ENCODE results near the gene LCN9.
"Not testable (repeated sequence)": the region's sequence is repeated elsewhere in the genome, so short reads cannot be mapped to it uniquely, and the experiment has no call there.

The LCN9 gene

GRCh38 chr9:135618866-135619598 lies 44.1 kb upstream of the LCN9 start:
- H3K4me3 ChIP-seq: no peak overlapping the region
- H3K9me3 ChIP-seq: no peaks in the 10 kb centered on the region
- H3K27ac ChIP-seq: no peak overlapping the region
- H4K20me1 ChIP-seq: no peaks in the 10 kb centered on the region; the same call in 1 of the 2 replicates
- 0 out of 2 replicates have a peak, but pooled peaks cover 8% of the 10 kb centered on the region for H3K4me1 ChIP-seq
- H3K27me3 ChIP-seq: no peaks in the 10 kb centered on the region
- H3K9ac ChIP-seq: no peak overlapping the region
- no peak for TF ChIP-seq Cebpa-rat (IDR thresholded peaks at IDR 0.05)
- H3K4me2 ChIP-seq: no peak overlapping the region
- H3K36me3 ChIP-seq: no peaks in the 10 kb centered on the region

DNA sequence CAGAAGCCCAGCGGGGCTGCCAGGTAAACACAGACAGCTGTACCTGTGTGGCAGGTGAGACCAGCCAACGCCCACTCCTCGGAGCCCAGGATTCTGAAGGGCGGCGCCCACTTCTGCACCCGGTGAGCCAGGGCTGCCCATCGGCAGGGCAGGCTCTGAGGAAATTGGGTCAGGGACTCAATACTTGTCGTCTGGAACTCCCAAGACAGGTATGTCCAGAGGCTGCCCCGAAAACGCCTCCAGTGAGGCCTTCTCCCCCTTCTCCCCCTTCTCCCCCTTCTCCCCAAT lies 43.6 kb upstream of the LCN9 start:
- Histone ChIP-seq H4K20me1 (no peaks in the 10 kb centered on the region; the same call in 1 of the 2 replicates), H3K4me3 (no peak overlapping the region), H3K4me1 (0 out of 2 replicates have a peak, but pooled peaks cover 8% of the 10 kb centered on the region), H3K4me2 (no peak overlapping the region), H3K36me3 (no peaks in the 10 kb centered on the region), H3K27me3 (no peaks in the 10 kb centered on the region), H3K27ac (no peak overlapping the region), H3K9me3 (no peaks in the 10 kb centered on the region), H3K9ac (no peak overlapping the region)
- TF ChIP-seq Cebpa-rat (IDR thresholded peaks at IDR 0.05): no peak

- H3K36me3 ChIP-seq: no peaks in the 10 kb centered on the region
- H3K4me1 ChIP-seq: 0 out of 2 replicates have a peak, but pooled peaks cover 2% of the 10 kb centered on the region
- H3K9ac ChIP-seq: no peak overlapping the region
- no peaks in the 10 kb centered on the region for H3K27me3 ChIP-seq
- no peak overlapping the region for H3K4me3 ChIP-seq
- no peaks in the 10 kb centered on the region; the same call in 1 of the 2 replicates for H4K20me1 ChIP-seq
- TF ChIP-seq Cebpa-rat (IDR thresholded peaks at IDR 0.05): no peak
- H3K9me3 ChIP-seq: no peaks in the 10 kb centered on the region
- H3K4me2 ChIP-seq: no peak overlapping the region
- H3K27ac ChIP-seq: no peak overlapping the region
Measured at GRCh38 chr9:135620558-135620957, 42.6 kb upstream of the LCN9 start.

DNA sequence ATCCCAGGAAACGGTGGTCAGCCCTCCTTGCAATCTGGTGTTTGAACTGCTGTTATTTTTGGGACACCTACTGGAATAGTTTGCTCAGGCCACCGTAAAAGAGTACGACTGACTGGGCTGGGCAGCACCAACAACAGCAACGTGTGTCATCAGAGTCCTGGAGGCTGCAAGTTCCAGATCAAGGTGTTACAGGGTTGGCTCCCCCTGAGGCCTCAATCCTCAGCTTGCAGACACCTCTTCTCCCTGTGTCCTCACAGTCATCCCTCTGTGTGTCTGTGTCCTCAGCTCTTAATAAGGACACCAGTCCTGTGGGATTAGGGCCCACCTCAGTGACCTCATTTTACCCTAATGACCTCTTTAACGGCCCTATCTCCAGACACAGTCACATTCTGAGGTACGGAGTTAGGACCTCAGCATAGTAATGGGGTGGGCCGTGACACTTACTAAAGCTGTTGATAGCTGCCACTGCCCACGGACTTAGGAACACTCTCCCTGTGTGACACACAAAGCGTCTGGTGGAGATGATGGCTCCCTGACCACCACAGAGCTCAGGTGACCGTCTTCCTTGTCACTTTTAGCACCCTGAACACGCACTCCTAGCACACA lies 40.6 kb upstream of the LCN9 start:
- Histone ChIP-seq H3K27ac (no peak overlapping the region), H4K20me1 (no peaks in the 10 kb centered on the region; the same call in 1 of the 2 replicates), H3K4me2 (no peak overlapping the region)

GRCh38 chr9:135624282-135624681 lies 38.8 kb upstream of the LCN9 start:
- Histone ChIP-seq H3K27me3 (no peaks in the 10 kb centered on the region), H3K9ac (no peak overlapping the region), H4K20me1 (no peaks in the 10 kb centered on the region), H3K36me3 (no peaks in the 10 kb centered on the region), H3K4me3 (no peak overlapping the region), H3K9me3 (peaks cover 15% of the 10 kb centered on the region), H3K4me2 (no peak overlapping the region), H3K4me1 (no peaks in the 10 kb centered on the region), H3K27ac (no peak overlapping the region)
- no peak for TF ChIP-seq Cebpa-rat (IDR thresholded peaks at IDR 0.05)

More for the DNA sequence above, 40.6 kb upstream of the LCN9 start:
- no peak overlapping the region for H3K4me3 ChIP-seq
- H3K9ac ChIP-seq: no peak overlapping the region
- H3K36me3 ChIP-seq: no peaks in the 10 kb centered on the region
- no peak for TF ChIP-seq Cebpa-rat (IDR thresholded peaks at IDR 0.05)
- H3K4me1 ChIP-seq: no peaks in the 10 kb centered on the region
- peaks cover 8% of the 10 kb centered on the region for H3K9me3 ChIP-seq
- H3K27me3 ChIP-seq: no peaks in the 10 kb centered on the region

- no peaks in the 10 kb centered on the region for H3K4me1 ChIP-seq
- H3K27me3 ChIP-seq: no peaks in the 10 kb centered on the region
- H3K9me3 ChIP-seq: peaks cover 4% of the 10 kb centered on the region; the same call in 1 of the 2 replicates
- no peak overlapping the region for H3K9ac ChIP-seq
- no peak overlapping the region for H3K4me3 ChIP-seq
- H3K4me2 ChIP-seq: no peak overlapping the region
- H3K27ac ChIP-seq: no peak overlapping the region
- H4K20me1 ChIP-seq: no peaks in the 10 kb centered on the region
- H3K36me3 ChIP-seq: no peaks in the 10 kb centered on the region
- no peak for TF ChIP-seq Cebpa-rat (IDR thresholded peaks at IDR 0.05)
Measured at GRCh38 chr9:135632841-135633240, 30.3 kb upstream of the LCN9 start.

GRCh38 chr9:135636930-135637530 lies 26.1 kb upstream of the LCN9 start:
- H3K4me3 ChIP-seq, H3K4me1 ChIP-seq, H3K9me3 ChIP-seq, H3K27ac ChIP-seq, H3K4me2 ChIP-seq, H3K9ac ChIP-seq, H3K36me3 ChIP-seq, H3K27me3 ChIP-seq, H4K20me1 ChIP-seq: not testable (repeated sequence)

DNA sequence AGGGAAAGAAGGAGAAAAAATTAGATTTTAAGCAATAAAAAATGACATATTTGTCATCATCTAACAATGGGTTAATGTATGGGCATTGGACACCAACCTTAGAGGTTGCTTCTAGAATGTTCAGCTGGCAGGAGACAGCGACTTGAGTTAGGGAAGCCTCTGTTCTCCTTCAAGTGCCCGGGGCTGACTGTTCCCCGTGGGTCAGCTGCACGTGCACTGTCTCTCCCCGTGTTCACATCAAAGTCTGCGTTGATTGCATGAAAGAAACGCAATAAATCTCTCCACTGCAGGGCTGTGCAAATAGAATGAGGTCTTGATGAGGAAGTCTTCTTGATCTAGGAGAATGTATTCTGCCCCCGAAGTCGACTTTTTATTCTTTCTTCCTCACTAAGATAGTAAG lies 23.9 kb upstream of the LCN9 start, which contains the start of gene GLT6D1:
Gene GLT6D1, minus strand, starts transcription at position 345 of the 400 bp plus-strand sequence. CDS start 353 bp downstream, outside the sequence.
- Histone ChIP-seq H3K4me1 (0 out of 2 replicates have a peak, but pooled peaks cover 4% of the 10 kb centered on the region), H3K36me3 (no peaks in the 10 kb centered on the region), H4K20me1 (no peaks in the 10 kb centered on the region), H3K4me2 (no peak within 1 kb of the TSS), H3K9me3 (peaks cover 10% of the 10 kb centered on the region), H3K9ac (no peak within 1 kb of the TSS), H3K27ac (no peak within 1 kb of the TSS), H3K27me3 (no peaks in the 10 kb centered on the region), H3K4me3 (no peak within 1 kb of the TSS)
- no peak for TF ChIP-seq Cebpa-rat (IDR thresholded peaks at IDR 0.05)

DNA sequence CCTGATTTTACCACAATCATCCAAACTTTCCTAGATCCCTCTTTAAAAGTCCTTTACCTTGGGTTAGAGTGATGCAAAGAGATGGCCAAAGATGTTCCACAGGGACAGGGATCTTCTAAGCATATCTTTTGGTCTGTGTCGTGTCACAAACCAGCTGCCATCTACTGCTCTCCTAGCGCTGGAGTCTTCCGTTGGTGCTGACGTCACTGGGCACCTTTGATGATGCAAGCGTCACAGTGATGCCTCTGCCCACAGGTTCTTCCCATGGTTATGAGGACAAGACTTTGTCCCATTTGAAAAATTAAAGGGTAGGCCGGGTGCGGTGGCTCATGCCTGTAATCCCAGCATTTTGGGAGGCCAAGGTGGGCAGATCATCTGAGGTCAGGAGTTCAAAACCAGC lies 22.1 kb upstream of the LCN9 start:
- no peaks in the 10 kb centered on the region for H3K27me3 ChIP-seq

DNA sequence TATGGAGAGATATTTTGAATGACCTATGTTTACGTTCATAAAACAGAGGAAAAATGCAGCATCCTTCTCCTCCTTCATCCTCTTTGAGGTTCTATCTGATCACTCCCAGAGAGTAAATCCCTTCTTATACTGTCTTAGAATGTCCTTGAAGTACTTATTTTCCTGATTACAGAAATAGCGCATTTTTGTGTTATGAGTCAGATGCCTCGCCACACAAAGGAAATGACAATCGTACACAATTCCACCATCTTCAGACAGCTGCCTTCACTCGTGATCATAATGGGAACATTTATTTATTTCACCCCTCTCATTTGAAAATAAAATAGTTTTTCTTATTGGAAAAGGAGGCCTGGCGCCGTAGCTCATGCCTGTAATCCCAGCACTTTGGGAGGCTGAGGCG lies 21.4 kb upstream of the LCN9 start:
- Histone ChIP-seq H4K20me1 (no peaks in the 10 kb centered on the region), H3K4me3 (no peak overlapping the region), H3K4me2 (no peak overlapping the region), H3K9ac (no peak overlapping the region), H3K27me3 (no peaks in the 10 kb centered on the region), H3K27ac (no peak overlapping the region), H3K9me3 (peaks cover 35% of the 10 kb centered on the region), H3K36me3 (no peaks in the 10 kb centered on the region), H3K4me1 (0 out of 2 replicates have a peak, but pooled peaks cover 4% of the 10 kb centered on the region)
- TF ChIP-seq Cebpa-rat (IDR thresholded peaks at IDR 0.05): no peak

More for the DNA sequence above, 22.1 kb upstream of the LCN9 start:
- Histone ChIP-seq H3K27ac (no peak overlapping the region), H3K36me3 (no peaks in the 10 kb centered on the region), H3K9ac (no peak overlapping the region), H3K9me3 (peaks cover 28% of the 10 kb centered on the region), H3K4me2 (no peak overlapping the region), H4K20me1 (no peaks in the 10 kb centered on the region), H3K4me3 (no peak overlapping the region), H3K4me1 (0 out of 2 replicates have a peak, but pooled peaks cover 4% of the 10 kb centered on the region)
- no peak for TF ChIP-seq Cebpa-rat (IDR thresholded peaks at IDR 0.05)
